NCI-H2227 (cell line): Measurements from ENCODE around the gene WARS2.

Experiments used
- DNase-seq: peaks from one replicate; lab custom pipeline; 2025; ENCODE audit not compliant: unreplicated experiment; lab: John Stamatoyannopoulos, UW

WARS2 gene

DNA sequence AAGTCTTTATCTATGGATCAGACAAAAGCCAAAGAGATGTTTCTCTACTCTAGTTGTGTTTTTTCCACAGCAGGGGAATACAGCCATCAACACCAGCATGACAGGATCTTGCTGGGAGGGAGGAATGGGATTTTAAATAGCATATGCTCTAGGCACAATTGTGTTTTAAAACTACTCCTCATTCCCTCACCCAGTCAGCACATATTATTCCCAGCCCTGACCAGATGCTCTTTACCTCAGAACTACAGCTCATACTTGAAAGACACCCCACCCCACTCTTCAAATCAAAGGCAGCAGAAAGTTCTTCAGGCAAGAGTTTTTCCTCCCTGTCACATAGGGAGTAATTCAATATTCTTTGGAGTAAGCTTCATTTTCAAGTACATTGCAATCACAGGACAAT is 106.1 kb downstream of the WARS2 start:
- DNase-seq: no peak

DNA sequence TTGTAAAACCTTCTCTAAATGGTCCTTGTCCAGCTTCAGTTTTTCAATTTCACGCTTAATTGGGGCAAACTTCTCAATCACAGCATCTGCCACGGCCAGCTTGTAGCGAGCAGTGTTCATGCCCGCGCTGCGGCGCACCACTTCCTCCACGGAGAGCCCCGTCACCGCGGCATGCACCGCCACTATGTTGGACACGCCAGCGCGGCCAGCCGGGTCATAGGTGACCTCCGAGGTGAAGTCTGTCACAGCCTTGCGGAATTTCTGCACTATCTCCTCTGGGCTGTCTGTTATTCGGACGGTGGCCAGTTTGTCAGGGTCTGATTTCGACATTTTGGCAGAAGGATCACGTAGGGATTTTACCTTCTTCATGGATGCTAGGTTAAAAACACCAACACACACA is 107.5 kb downstream of the WARS2 start:
- no peak for DNase-seq

DNA sequence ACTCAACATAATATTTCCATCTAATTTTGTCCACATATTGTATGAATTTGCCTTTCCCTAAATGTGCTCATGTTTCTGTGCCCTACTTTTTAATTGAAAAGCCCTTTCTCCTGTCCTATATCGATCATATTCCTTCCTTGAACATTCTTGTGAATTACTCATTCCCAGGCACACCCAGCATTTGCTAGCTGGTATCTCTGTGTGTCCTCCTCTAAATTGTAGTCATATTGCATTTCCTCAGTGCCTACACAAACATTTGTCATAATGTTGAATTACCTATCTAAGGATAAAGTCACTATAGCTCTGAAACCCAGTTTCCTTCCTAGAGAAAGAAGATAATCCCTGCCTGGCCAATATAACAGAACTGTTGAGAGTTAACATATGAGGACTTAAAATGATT is 112.7 kb downstream of the WARS2 start:
- no peak for DNase-seq

DNA sequence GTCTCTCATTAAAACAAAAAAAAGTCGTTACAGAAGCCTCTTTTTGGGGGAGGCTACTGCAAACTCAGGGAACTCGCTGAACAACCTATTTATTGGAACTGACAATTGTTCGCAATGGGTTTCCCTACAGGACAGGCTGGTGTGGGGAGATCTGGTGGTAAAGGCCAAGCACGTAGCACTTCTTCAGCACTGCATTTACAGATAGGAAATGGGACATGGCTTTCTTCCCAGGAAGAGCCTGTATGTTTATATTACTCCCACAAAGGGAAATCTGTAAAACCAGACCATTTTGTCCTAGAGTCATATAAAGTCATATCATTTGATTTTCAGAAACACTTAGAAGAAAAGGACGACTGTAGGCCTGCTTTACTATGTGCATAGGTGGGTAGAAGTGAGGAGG is 113.5 kb downstream of the WARS2 start:
- DNase-seq: no peak

DNA sequence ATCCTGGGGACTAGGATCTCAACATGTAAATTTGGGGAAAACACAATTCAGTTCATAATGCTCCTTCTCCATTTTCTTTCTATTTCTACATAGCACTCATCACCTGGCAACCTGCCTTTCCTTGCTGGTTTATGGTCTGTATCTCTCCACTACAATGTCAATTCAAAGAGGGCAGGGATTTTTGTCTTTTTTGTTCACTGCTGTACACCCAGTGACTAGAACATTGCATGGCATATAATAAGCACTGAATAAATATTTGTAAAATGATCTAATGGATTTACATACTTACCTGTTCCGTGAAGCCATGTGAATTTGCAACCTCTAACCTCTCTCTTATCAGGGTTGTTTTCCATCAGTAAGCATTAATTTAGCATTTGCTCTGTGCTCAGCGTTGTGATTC is 124.9 kb downstream of the WARS2 start:
- no peak for DNase-seq

DNA sequence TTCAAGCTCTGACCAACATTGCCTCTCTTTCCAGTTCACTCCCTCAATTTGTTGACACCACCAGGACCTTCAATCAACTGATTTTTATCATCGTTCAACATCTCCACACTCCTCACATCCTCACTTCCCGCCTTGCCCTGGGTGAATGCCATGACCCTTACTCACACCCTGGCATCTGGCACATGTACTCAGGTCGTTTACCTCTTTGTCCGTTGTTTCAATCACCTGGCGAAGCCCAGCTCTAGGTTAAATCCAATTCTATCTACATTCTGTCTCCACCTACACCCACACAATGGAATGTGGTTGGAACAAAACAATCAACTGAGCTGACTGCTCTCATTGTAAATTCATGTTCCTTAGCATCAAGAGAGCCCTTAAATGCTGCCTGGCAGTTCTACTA is 128.1 kb downstream of the WARS2 start:
- no peak for DNase-seq

DNA sequence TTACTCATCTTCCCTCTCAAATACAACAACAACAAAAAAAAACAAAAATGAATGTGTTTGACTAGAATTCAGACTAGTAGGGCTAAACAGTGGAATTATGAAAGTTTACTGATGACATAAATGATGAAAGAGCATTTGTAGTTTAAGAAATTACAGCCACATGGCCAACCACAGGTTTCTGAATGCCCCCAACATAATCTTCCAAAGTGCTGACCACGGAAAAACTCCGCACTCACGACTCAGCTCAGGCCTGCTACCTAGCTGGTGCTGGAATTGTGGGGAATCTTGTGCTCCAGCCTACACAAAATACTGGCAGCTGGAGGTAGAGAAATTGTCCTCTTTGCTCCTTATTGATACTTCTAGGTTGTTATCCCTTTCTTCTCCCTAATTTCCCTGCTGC is 128.7 kb downstream of the WARS2 start:
- no peak for DNase-seq

DNA sequence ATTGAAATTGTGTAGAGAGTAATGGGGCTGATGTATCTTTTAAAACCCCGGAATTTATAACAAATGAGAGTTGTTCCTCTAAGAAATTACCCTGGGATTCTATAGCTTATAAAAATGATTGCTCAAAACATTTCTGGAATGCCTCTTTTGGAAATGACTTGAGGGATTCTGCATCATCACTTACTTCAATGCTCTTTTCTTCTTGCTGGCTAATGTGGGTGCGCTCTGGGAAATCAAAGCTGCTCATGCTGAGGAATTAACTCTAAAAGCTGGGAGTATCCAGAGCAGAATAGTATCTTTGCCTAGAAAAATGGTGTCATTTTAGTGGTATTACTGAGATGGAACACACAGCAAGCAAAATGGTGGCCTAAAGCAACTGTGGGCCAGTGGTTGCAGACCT is 129.3 kb downstream of the WARS2 start:
- no peak for DNase-seq

DNA sequence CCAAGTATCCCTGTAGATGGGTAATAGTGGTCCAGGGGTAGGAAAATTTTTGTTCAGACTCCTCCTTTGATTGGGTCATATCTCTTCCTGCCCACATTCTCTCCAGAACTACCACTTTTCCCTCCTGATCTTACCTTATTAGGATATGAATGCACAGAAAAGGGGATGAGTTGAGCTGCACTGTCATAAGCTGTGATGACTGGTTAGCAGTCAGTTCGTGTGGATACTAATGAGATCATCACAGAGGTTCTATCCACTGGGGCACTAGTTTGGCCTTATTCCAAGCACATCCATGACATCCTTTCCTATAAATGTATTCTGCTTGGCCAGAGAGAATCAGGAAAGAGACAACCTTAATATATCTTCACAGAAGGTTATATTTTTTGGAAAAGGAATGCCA is 130.3 kb downstream of the WARS2 start:
- no peak for DNase-seq

DNA sequence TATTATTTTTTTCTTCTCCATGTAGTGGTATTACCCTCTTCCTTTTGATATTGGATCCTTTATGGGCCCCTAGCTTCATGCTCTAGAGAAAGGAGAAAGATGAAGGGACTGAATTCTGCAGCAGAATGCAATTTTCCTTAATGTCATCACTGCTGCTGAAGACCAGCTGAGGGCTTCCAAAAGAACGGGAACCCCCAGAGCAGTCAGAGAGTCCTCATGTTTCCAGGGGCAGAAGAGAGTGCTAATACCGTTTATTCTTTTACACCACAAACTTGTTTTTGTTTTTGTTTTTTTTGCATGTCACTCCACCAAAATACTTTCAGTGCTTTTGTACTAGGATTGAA is 131.2 kb downstream of the WARS2 start:
- DNase-seq: no peak

DNA sequence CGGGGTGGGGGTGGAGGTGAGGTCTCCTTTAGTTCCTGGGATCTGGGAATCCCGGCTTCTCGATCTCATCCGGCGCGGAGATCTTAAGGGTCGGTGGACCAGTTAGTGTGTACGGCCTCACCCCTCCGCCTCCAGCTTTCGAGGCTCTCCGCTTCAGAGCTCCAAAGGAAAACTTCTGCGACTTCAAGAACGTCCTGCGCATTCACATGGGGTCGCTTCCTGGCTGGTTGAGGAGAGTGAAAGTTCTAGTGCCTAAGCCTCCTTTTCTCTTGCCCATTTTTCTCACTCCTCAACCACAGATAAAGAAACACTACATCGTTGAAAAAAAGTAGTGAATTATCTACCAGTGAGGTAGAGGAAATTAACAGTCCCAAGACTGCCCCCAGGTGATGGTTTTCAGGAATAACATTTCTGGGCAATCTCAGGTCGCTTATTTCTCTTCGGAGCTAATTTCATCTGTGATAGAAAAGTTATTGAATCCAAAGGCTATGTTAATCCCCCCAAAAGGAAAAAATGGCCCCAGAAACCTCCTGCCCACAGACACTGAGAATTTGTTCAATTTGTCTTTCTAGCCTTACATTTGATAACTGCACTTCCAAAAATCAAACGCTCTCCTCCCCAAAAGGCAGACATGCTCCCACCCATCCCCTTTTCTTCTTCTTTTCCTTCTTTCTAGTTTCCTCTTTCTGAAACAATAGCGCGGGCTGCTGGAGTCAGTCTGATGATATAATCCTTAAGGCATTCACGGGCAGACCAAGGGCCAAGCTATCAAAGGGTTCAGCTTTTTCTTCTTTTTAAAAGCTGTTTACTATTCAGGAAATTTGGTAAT is 131.8 kb downstream of the WARS2 start:
- DNase-seq: peak; percentile 51

DNA sequence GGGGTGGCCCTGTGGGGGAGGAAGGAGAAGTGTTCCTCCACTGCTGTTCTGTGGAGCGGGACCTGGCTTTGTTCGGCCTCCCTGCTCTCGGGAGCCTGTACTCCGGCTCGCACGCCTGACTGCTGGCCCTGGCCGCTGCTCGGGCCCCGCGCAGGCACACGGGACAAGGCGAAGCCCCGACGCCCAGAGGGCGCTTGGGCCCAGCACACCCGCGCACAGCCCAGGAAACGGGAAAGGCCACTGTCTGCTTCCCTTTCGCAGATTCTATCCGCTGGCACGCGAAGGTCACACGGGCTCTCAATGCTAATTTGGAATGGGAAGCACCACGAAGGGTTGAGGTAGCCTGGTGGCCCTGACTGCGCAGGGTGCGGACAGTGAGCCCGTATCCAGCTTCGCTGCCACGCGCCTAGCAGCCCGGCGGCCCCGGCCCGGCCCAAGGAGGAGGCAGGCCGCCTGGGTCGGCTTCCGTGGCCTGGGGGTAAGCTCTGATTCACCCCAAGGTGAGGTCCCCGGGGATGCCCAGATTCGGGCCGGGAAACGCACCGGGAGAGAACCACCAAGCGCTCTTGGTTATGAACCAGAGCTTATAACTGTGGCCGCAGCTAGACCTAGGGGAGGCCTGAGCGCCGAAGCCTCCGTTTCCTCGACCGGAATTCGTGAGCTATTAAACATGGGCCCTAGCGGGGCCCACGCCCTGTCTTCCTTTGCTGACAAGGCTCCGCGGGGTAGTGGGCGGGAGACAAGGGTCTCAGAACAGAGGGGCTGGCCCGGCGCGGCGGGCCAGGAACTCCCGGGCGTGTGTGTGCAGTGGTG is 132.6 kb downstream of the WARS2 start:
- DNase-seq: no peak

DNA sequence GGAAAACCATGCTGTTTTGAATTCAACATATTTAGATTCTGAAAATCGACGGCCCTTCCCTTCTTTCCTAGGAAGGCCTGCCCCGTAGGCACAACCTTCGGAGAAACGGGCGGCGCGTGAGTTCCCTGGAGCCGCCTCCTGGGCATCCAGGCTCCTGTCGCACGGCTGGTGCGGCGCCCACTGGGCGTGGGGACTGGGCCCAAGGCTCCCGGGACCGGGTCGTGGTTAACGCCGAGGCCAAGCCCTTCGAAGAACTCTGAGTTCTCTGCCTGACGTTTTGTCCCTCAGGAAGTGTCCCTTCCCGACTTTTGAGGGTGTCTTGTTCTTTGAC is 133.1 kb downstream of the WARS2 start:
- no peak for DNase-seq

DNA sequence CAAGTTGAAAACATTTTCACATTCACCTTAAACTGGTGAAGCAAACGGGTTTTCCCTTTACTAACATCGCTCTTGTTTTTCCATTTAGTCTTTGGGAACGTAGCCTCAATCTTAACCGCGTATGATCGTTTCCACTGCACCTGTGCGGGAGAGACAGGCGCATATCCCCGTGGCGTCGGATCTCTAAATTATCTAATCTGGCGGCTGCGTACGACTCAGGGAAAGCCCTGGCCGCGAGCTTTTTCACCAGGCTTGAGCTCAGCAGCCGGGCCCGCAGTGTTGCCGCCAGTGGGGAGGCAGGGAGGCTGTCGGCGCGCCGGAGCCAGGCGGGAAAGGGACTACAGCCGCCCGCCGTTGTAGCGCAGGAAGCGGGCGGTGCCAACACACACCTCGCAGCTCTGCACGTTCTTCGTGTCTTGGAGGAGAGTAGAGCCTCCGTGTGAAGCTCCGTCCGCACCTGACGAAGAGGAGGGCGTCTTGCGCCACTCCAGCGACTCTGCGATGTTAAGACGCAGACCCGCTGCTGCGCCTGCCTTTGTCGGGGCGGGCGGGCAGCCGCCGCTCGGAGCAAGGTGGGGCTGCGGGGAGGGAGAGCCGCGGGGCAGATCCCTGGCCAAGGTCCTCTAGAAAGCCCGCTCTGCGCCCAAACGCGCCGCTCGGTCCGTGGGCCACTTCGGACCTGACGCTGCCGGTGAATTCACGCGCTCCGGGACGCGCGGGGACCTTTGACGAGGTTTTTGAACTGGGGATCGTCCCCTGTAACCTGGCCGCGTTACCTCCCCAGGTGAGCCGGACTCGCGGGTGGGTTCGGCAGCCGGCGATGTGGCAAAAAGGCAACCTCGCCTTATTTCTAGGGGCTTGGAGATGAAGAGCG is 133.8 kb downstream of the WARS2 start:
- peak; percentile 15 for DNase-seq

DNA sequence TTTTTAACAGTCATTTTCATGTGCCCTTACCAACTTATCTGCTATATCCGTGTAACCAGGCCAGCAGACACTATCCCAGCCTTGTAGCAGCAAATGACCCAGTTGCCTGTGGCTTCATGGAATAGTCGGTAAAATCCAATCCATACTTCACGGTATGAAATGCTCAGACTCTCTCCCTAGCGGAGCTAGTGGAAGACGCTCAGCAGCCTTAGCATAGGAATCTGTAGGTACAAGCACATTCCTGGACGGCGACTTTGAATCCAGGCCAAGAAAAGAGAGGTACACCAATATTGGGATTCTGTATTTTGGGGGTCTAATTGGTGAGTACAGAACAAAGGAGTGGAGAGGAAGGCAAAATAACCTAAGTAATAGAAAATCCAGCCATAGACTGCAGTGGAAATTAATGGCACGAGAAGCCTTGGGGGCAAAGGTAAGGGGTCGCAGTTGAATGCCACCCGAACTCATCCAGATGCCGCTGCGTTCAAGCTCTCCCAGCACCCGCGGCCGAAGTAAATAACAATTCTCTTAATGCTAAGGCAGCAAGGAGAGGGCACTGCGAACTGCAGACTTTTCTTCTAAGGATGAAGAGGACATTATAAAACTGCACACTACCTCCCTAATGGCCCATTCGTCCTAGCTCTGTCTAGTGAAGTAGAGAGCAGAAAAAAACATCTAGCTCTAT is 134.6 kb downstream of the WARS2 start:
- DNase-seq: no peak

DNA sequence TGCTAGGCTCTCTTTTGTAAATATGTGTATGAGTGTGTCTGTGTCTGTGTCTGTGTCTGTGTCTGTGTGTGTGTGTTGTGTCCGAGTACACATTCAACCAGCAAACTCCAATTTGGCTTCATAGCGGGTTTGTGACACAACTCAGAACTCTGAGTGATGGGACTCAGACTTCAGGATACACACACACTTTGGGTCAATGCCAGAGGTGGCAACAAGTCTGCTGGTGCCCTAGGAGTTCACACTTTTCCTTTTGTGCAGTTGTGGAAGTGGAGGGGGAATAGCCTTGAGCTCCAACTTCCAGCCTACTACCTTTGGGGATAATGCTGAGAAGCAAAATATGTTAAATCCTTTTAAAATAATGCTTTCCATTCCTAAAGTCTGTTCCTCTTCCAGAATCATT is 135.7 kb downstream of the WARS2 start:
- no peak for DNase-seq

DNA sequence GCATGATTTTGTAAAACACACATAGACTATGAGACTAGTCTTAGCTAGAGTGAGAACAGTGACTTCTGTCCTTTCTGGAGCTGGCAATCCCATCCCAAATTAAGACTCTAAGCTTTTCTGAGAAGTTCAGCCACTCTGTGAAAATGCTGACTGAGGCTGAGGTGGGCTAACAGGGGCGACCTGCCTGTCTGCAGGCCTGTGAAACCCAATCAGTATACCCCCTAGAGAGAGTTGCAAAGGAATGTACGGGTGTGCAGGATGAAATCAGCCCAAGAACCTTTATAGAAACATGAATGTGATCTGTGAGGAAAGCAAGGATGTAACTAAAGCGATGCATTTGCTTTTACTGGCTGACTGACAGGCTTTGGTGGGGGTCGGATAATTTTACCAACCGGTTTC is 136.3 kb downstream of the WARS2 start:
- no peak for DNase-seq

DNA sequence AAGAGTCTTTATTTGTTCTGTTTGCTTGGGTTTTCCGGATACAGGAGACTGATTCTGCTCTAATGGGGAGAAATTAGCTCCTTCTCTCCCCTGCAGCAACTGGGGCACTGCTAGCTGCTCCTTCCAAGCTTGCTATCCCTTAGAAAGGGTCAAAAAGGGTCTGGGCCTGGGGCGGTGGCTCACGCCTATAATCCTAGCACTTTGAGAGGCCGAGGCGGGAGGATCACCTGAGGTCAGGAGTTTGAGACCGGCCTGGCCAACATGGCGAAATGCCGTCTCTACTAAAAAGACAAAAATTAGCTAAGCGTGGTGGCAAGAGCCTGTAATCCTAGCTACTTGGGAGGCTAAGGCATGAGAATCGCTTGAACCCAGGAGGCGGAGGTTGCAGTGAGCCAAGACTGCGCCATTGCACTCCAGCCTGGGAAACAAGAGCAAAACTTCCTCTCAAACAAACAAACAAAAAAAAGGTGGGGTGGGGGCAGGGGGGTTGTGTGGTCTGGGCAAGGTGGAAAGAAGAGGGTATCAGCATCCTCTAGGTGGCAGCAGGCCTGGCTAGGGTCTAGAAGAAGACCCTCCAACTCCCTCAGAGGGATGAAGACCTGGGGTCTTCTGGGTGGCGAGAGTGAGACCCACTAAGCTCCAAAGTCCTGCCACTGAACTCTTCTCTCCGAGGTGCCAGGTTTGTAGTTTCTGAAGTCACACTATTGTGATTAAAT is 136.9 kb downstream of the WARS2 start:
- no peak for DNase-seq

DNA sequence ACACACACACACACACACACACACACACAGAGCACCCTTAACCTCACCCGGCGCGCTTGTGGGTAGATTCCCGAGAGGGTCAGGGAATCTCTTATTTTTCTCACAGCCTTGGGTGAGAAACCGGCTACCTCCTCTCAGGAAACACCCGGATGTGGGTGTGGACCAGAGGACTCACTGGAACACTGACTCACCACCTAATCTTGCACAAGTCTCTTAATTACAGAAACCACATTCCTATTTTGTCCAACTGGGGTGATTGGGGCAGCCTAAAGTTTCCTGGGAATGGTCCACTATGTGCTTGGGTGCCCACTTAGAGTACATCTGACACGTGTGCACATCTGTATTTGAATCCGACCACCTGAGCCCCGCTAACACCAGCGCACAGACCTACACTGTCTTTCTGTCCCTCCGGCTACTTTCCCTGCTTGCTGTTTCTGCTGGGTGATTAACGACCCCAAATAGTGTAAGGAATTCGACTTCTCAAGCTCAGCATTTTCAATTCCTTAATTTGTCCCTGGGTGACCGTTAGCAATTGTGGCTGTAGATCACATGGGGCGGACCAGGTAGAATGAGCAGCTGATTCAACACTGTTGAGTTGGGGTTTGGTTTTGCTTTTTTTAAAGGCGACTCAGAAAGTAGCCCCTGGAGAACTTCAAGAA is 138.3 kb downstream of the WARS2 start:
- DNase-seq: no peak
